ENCODE data around the gene THRAP3. TPM values are rescaled to one million over a fixed set of nuclear protein-coding genes. Genes with fewer than 3 reads are reported as not detected.

THRAP3 gene
- 10 to 100 TPM; 25.8 to 73.7 (median 59.9) TPM for total RNA-seq

- in situ Hi-C loops (cut with MboI; ENCODE audit: low pct_ligation_motif_present in 1 of 4, low pct_unique_long_range_greater_than_20kb in 1 of 4, low sequenced_read_pairs in 3 of 4) (no loop called here), intact Hi-C loops (cut with DNase I; ENCODE audit: low total_unique reads) (no loop called here)
- Histone ChIP-seq H3K9me3 (no peaks in the 10 kb centered on the region), H3K27me3 (no peaks in the 10 kb centered on the region), H3K4me1 (peaks cover 13 to 42% (median 34%) of the 10 kb centered on the region in 4 donors), H3K27ac (peak within 1 kb of the TSS; percentile 95 to 99 (median 98)), H3K36me3 (no peaks in the 10 kb centered on the region), H3K4me3 (peak within 1 kb of the TSS; percentile 74 to 96 (median 90))
- 0% methylated on average over 45 of the region's 45 CpGs; no CpG with 5 or more reads in 1 of the 2 donors for WGBS, 2 donors (ENCODE audit: low coverage in 1 of 2)
- no peak for TF ChIP-seq CTCF (IDR thresholded peaks at IDR 0.05)
- TF ChIP-seq POLR2A (IDR thresholded peaks at IDR 0.05) = peak; percentile 98
- peak; percentile 88 for TF ChIP-seq EP300 (IDR thresholded peaks at IDR 0.05; ENCODE audit: low read depth)
- TF ChIP-seq POLR2AphosphoS5 (IDR thresholded peaks at IDR 0.05) = peak; percentile 98 to 99 (median 98)
- peak; percentile 100 for DNase-seq
Observed at GRCh38 chr1:36223996-36224536, at the start of gene THRAP3. TSS of gene THRAP3 (plus strand) at chr1:36224443. CDS start at chr1:36282564, 58,121 bp downstream.

- Histone ChIP-seq H3K27ac (peak overlapping the region; percentile 22 to 86 (median 82)), H3K36me3 (peaks cover 0 to 49% (median 18%) of the 10 kb centered on the region in 4 donors), H3K4me3 (no peak overlapping the region), H3K9me3 (no peaks in the 10 kb centered on the region), H3K4me1 (peaks cover 15 to 39% (median 26%) of the 10 kb centered on the region in 4 donors), H3K27me3 (no peaks in the 10 kb centered on the region)
- no peak for DNase-seq
- WGBS, 2 donors (ENCODE audit: low coverage in 1 of 2) = 85% methylated on average over 11 of the region's 11 CpGs; no CpG with 5 or more reads in 1 of the 2 donors
- intact Hi-C loops (cut with DNase I; ENCODE audit: low total_unique reads) (no loop called here), in situ Hi-C loops (cut with MboI; ENCODE audit: low pct_ligation_motif_present in 1 of 4, low pct_unique_long_range_greater_than_20kb in 1 of 4, low sequenced_read_pairs in 3 of 4) (loop anchor here in 3 of 4 donors (25.0 kb wide), 2 partner anchors 113 to 238 kb away; no protein-coding TSS in a partner anchor)
- TF ChIP-seq CTCF (IDR thresholded peaks at IDR 0.05) (no peak), POLR2AphosphoS5 (IDR thresholded peaks at IDR 0.05) (no peak), POLR2A (IDR thresholded peaks at IDR 0.05) (no peak), EP300 (IDR thresholded peaks at IDR 0.05; ENCODE audit: low read depth) (no peak)
Observed at GRCh38 chr1:36174713-36175112, 49.5 kb upstream of the THRAP3 start.

- 83% methylated on average over 11 of the region's 11 CpGs; no CpG with 5 or more reads in 1 of the 2 donors for WGBS, 2 donors (ENCODE audit: low coverage in 1 of 2)
- Histone ChIP-seq H3K4me3 (no peak overlapping the region), H3K27ac (peak overlapping the region; percentile 79 to 86 (median 82)), H3K4me1 (peaks cover 16 to 39% (median 27%) of the 10 kb centered on the region in 4 donors), H3K9me3 (no peaks in the 10 kb centered on the region), H3K27me3 (no peaks in the 10 kb centered on the region), H3K36me3 (peaks cover 0 to 54% (median 20%) of the 10 kb centered on the region in 4 donors)
- peak in 1 of 3 donors; percentile 15 for TF ChIP-seq POLR2AphosphoS5 (IDR thresholded peaks at IDR 0.05)
- no peak for TF ChIP-seq CTCF (IDR thresholded peaks at IDR 0.05)
- peak; percentile 66 for DNase-seq
- in situ Hi-C loops (cut with MboI; ENCODE audit: low pct_ligation_motif_present in 1 of 4, low pct_unique_long_range_greater_than_20kb in 1 of 4, low sequenced_read_pairs in 3 of 4) (loop anchor here in 3 of 4 donors (25.0 kb wide), 2 partner anchors 112 to 237 kb away; no protein-coding TSS in a partner anchor), intact Hi-C loops (cut with DNase I; ENCODE audit: low total_unique reads) (no loop called here)
Observed at GRCh38 chr1:36175137-36176095, 48.8 kb upstream of the THRAP3 start.
